ENCODE data around the gene GALNT13. TPM values are rescaled to one million over a fixed set of nuclear protein-coding genes. Genes with fewer than 3 reads are reported as not detected.

GALNT13 gene
- total RNA-seq, 3 donors from 2014 or later: 0.33 to 17.3 (median 0.44) TPM

- H3K4me1 ChIP-seq: no peaks in the 10 kb centered on the region
- H3K27me3 ChIP-seq: no peaks in the 10 kb centered on the region
- H3K36me3 ChIP-seq: no peaks in the 10 kb centered on the region
- H3K27ac ChIP-seq: no peak overlapping the region
- TF ChIP-seq POLR2A (IDR thresholded peaks at IDR 0.05) (no peak), POLR2AphosphoS5 (IDR thresholded peaks at IDR 0.05) (no peak)
- TF ChIP-seq, protein P1, sequence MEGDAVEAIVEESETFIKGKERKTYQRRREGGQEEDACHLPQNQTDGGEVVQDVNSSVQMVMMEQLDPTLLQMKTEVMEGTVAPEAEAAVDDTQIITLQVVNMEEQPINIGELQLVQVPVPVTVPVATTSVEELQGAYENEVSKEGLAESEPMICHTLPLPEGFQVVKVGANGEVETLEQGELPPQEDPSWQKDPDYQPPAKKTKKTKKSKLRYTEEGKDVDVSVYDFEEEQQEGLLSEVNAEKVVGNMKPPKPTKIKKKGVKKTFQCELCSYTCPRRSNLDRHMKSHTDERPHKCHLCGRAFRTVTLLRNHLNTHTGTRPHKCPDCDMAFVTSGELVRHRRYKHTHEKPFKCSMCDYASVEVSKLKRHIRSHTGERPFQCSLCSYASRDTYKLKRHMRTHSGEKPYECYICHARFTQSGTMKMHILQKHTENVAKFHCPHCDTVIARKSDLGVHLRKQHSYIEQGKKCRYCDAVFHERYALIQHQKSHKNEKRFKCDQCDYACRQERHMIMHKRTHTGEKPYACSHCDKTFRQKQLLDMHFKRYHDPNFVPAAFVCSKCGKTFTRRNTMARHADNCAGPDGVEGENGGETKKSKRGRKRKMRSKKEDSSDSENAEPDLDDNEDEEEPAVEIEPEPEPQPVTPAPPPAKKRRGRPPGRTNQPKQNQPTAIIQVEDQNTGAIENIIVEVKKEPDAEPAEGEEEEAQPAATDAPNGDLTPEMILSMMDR (IDR thresholded peaks at IDR 0.05): peak in 1 of 3 donors; percentile 11
- no peak overlapping the region for H3K4me3 ChIP-seq
- no peak for DNase-seq (ENCODE audit: low spot score in 2 of 2)
- intact Hi-C loops (cut with DNase I; ENCODE audit: low total_unique reads): no loop called here
- H3K9me3 ChIP-seq: no peaks in the 10 kb centered on the region
Measured at GRCh38 chr2:154402213-154402612, 530.5 kb downstream of the GALNT13 start.

DNA sequence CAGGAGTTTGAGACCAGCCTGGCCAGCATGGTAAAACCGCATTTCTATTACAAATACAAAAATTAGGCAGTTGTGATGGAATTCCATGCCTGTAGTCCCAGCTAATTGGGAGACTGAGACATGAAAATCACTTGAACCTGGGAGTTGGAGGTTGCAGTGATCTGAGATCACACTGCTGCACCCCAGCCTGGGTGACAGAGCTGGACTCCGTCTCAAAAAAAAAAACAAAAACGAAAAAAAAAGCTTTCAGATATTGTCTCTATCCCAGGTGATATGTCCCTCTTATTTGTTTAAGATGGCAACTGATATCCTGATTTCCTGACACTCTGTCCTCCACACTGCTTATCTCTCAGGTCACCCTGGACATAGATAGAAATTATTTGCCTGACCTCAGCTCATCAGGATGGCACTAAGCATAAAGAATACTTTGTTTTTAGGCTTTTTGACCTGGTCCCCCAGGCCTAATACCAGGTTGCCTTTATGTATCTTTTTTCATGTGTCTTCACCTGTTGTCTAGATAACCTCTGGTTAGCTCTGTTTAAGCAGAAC is 531.6 kb downstream of the GALNT13 start:
- intact Hi-C loops (cut with DNase I; ENCODE audit: low total_unique reads): no loop called here
- no peaks in the 10 kb centered on the region for H3K27me3 ChIP-seq
- no peak overlapping the region for H3K4me3 ChIP-seq
- H3K4me1 ChIP-seq: no peaks in the 10 kb centered on the region
- DNase-seq (ENCODE audit: low spot score in 2 of 2): no peak
- H3K27ac ChIP-seq: no peak overlapping the region
- H3K9me3 ChIP-seq: no peaks in the 10 kb centered on the region
- H3K36me3 ChIP-seq: no peaks in the 10 kb centered on the region
- TF ChIP-seq POLR2AphosphoS5 (IDR thresholded peaks at IDR 0.05) (no peak), POLR2A (IDR thresholded peaks at IDR 0.05) (no peak)
- TF ChIP-seq, protein P1 (IDR thresholded peaks at IDR 0.05): no peak

DNA sequence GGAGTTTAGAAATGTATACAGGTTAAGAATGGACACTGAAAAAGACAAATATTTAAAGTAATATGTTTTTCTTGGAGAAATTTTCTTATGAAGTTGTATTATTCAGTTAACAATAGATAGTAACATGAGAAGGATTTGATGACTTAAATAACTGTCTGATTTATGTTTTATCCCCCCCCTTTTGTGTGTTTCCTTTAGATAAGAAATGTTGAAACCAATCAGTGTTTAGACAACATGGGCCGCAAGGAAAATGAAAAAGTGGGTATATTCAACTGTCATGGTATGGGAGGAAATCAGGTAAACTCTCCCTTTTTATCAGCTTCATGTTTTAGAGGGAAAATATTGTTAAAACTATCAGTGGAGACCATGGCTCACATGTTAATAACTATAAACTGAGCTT is 537.1 kb downstream of the GALNT13 start:
- no peaks in the 10 kb centered on the region for H3K4me1 ChIP-seq
- no peaks in the 10 kb centered on the region for H3K27me3 ChIP-seq
- H3K9me3 ChIP-seq: no peaks in the 10 kb centered on the region
- no peak for TF ChIP-seq POLR2A (IDR thresholded peaks at IDR 0.05)
- TF ChIP-seq, protein P1 (IDR thresholded peaks at IDR 0.05): no peak
- no peak for TF ChIP-seq POLR2AphosphoS5 (IDR thresholded peaks at IDR 0.05)
- no peaks in the 10 kb centered on the region for H3K36me3 ChIP-seq
- intact Hi-C loops (cut with DNase I; ENCODE audit: low total_unique reads): no loop called here
- no peak for DNase-seq (ENCODE audit: low spot score in 2 of 2)
- H3K4me3 ChIP-seq: no peak overlapping the region
- no peak overlapping the region for H3K27ac ChIP-seq

DNA sequence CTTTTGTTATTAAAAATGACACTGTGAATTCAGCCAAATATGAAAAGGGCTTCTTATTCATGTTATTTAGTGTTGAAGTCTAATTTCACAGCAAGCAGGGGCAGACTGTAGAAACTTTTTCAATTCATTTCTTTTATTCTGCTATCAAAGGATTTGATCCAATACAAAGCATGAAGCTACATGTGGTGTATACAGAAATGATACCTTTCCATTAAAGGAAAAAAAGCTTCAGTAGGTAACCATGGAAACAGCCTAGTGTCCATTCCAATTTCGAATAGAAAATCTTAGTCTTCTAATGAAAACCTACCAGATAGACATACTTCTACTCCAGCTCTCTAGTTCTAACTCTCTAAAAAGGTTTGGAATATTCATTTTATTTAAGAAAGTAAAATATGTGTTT is 550.5 kb downstream of the GALNT13 start:
- Histone ChIP-seq H3K9me3 (no peaks in the 10 kb centered on the region), H3K4me3 (no peak overlapping the region), H3K36me3 (no peaks in the 10 kb centered on the region), H3K4me1 (no peaks in the 10 kb centered on the region), H3K27me3 (no peaks in the 10 kb centered on the region), H3K27ac (no peak overlapping the region)
- TF ChIP-seq, protein P1 (IDR thresholded peaks at IDR 0.05): no peak
- no peak for TF ChIP-seq POLR2AphosphoS5 (IDR thresholded peaks at IDR 0.05)
- intact Hi-C loops (cut with DNase I; ENCODE audit: low total_unique reads): loop anchor here (10.0 kb wide), 1 partner anchor 1297 kb away; no protein-coding TSS in a partner anchor
- DNase-seq (ENCODE audit: low spot score in 2 of 2): no peak

- Histone ChIP-seq H3K4me3 (no peak overlapping the region), H3K4me1 (no peaks in the 10 kb centered on the region), H3K27ac (no peak overlapping the region), H3K9me3 (no peaks in the 10 kb centered on the region), H3K27me3 (no peaks in the 10 kb centered on the region), H3K36me3 (no peaks in the 10 kb centered on the region)
- no peak for TF ChIP-seq POLR2AphosphoS5 (IDR thresholded peaks at IDR 0.05)
- TF ChIP-seq, protein P1 (IDR thresholded peaks at IDR 0.05): no peak
- intact Hi-C loops (cut with DNase I; ENCODE audit: low total_unique reads): loop anchor here (10.0 kb wide), 1 partner anchor 1301 kb away; no protein-coding TSS in a partner anchor
- no peak for DNase-seq (ENCODE audit: low spot score in 2 of 2)
Measured at GRCh38 chr2:154425994-154426393, 554.3 kb downstream of the GALNT13 start.

Data from breast epithelium (tissue), 4 donors.